GM19328 (cell line): ENCODE data around the gene CKLF.

Experiments used
- ATAC-seq: cut with Tn5 transposase; IDR thresholded peaks from one replicate; pipeline ENCODE4 v1.9.1; 2021; ENCODE audit warnings: mild to moderate bottlenecking, moderate library complexity; ENCODE audit not compliant: unreplicated experiment

Gene CKLF

DNA sequence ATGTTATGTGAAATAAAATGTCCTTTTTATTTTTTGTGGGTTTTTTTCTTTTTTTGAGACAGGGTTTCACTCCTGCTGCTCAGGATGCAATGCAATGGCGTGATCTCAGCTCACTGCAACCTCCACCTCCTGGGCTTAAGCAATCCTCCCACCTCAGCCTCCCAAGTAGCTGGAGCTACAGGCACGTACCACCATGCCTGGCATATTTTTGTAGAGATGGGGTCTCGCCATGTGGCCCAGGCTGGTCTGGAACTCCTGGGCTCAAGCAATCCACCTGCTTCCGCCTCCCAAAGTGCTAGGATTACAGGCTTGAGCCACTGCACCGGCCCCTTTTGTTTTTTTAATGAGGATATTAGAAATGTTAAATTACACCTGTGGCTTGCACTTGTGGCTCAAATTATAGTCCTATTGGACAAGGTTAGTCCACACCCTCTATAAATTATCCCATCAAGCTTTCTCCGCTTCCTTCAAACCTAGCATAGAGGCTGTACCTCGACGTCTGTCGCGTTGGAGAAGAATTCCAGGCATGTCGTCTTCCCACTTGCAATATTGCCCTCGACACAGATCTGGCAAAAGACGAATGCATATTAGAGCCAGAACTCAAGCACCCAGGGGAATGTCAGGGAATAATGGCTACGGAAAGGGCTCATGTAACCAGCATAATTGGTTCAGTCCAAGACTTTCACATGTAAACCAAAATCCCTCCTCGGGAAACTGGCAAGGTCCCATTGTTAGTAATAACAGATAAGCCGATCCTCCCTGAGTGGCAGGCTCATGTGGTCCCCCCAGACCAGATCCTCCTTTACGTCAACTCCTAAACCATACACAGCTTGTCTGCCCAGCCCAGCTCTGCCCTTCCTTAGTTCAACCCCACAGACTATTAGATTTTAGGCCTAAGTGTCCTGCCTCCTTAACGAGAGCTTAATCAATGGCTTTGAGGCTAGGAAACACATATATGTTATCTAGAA, 10.7 kb upstream of the CKLF start:
- no peak for ATAC-seq

DNA sequence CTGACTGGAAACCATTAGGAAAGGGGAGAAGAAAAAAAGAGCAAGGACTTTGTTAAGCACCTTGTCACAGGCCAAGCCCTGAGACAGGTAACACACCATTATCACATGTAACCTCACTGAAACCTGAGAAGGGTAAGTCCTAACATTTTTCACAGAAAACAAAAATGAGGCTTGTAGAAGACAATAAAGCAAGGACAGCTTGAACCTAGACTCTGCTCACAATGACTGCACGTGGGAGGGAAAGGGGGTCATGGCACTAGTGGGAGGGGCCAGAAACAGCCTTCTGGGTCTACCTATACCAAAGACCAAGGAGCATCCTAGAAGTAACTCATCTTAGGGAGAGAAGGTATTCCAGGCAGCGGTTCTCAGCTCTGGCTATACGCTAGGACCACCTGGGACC, 10.0 kb upstream of the CKLF start:
- no peak for ATAC-seq

DNA sequence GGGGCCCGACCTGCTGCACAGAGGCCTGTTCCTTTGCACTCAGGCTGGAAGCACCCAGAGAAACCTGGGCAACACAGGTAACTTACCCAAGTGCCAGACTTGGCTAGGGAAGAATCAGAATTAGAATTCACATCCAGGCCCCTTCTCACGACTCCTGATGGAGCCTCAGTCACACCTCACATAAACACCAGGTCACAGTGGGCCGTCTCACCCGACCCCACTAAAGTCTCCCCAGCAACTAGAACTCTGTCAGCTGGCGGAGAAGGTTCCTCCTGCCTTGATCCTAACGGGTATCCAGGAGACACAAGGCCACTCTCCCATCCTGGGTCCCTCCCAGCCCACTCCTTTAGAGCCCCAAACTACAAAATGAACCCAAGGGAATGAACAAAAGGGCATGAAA, 8.8 kb upstream of the CKLF start:
- no peak for ATAC-seq

DNA sequence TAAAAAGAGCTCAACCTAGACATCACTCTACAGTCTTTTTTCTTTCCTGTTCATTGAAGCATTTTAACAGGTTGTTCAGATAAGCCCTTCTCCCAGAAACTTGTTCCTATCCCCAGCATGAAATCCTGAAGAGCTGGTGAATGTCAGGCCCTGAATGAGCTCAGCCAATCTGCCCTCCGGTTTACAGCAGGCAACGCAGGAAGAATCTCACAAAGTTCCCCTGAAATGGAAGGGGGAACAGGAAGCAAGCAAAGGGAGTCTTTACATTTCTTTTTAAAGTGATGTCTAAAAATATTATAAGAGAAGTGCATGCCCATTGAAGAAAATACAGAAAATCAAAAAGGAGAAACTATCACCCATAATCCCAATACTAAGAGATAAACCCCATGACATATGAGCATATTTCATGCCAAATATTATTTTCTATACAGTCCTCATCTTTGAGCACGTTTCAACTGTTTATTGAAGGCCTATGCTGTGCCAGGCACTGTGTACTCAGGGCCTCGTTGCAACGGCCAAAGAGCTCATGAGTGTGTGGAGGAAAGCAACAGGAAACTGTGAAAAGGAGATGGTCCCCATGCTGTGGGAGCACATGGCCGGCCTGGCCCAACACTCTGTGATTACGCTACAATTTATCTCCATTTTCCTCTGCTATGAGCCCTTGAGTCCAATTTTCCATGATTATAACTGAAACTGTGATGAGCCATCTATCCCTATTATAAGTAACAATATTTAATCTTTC, 8.2 kb upstream of the CKLF start:
- ATAC-seq: no peak

DNA sequence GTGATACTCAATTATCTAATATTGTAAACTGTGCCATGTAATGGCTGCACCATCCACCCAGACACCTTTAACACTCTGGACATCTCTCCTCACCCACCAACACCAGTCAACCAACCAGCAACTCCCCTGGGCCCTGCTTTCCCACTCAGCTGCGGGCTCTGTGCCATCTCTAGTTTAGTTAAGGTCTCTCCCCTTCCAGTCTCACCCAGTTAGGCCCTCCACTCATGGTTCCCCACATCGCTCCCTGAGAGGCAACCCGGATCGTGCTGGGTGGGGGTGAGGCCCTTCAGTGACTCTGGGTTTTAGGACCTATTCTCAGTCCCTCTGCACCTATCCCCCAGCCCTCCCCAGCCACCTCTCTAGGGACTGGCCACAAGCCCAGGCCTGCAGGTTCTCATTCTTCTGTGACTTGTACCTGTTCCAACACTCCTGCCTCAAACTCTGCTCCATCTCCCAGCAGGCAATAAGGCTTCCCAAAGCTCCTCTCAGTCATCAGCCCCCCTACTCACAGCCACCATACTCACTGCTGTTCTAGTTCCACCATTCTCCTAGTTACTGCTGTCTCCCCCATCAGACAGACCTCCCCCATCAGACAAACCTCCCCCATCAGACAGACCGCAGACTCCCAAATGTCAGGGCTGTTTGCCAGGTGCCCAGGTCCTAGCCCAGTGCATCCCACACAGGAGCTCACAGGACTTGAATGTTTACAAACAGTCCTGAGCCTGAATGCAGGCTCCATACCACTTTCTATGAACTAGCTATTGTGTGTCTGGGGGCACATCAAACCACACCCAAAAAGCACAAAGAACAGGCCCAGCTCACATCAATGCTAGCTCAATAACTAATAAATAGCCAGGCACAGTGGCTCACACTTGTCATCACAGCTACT, 5.0 kb upstream of the CKLF start:
- ATAC-seq: no peak

DNA sequence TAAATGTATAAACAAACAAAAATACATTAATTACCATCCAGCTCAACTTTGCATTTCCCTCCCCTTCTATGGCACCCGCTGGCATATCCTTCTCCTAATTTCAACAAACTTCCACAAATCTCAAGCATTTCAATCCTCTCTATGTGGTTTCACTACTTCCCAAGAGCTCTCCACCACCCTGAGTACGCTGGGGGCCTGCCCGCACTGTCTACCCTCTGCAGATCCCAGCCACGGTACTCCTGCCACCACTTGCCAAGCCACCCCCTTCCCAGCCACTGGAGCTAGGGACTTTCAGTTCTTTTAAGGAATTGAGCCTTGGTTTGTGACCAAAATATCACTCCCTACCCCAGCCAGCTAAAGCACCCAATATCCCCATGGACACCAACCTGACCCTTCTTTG, 4.3 kb upstream of the CKLF start:
- no peak for ATAC-seq

DNA sequence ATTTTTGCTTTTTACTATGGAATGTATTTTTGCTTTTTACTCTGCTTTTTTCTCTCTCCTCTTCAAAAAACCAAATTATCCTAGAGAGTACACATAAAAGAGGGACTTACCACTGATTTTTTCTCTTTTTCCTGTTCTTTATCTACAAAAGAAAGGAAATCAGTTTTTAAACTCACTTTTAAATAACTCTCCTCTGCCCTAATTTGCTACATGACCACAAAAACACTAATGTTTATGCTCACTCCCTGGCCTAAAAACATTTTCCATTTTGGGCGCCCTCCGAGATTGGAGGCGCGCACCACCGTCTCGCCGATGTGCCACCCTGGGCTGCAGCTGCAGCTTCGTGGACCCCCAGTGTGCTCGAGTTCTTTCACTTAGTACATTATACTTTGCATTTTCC, 3.5 kb upstream of the CKLF start:
- no peak for ATAC-seq

DNA sequence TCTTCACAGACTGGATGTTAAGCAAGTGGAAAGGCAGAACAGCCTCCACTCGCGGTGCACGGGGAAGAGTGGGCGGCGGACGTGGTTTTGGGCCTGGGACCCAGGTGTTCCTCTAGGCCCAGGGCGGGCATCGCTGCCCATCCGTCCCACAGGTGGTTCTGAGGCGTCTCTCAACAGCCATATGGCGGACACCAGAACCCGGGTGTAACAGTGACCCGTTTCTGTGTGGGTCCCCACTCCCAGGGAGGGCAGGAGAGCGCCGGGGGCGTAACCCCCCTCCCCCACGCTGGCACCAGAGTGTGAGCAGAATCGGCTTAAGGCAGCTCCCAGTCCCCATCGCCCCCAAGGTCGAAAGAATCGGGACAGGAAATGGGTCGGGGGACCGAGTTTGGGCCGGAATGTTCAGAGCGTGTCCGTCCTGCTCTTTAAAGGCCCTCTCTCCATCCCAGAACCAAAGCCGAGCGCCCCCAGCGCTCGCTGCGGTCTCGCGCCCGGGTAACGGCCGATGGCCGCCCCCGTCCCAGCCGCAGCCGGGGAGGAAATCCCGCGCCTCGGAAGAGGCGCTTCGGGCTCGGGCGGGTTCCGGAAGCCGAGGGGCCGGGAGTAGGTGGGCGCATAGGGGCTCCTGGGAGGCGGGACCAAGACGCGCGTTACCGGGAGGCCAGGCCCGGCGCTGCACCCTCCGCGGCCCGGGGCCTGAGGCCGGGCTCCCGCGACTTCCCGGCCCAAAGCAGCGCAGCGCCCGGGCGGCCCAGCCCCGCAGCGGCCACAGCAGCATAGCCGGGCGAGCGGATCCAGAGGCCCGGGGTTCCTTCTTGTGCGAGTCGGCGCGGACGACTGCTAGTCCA, 2.9 kb upstream of the CKLF start, which contains the start of gene TK2:
TSS of gene TK2 (minus strand) at position 839 of the 848 bp plus-strand sequence. CDS start at position 778, 61 bp downstream.
- no peak for ATAC-seq

DNA sequence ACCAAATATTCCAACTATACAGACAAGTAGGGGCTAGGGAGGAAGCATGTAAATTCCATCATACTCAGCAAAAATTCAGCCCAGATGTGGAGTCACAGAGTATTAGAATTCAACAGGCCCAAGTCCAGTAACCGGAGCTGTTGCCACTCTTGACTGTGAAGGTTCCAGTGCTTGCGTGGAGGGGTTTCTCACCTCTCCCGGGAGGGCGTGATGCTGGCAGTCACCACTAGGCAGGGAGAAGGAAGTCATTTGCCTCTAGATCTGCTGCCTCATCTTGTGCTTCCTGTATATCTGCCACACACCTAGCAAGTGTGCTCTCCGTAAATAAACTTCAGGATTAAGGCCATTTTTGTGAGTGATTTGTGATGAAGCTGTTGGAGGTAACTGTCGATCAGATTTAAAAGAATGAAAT, 1.0 kb upstream of the CKLF start:
- ATAC-seq: no peak

DNA sequence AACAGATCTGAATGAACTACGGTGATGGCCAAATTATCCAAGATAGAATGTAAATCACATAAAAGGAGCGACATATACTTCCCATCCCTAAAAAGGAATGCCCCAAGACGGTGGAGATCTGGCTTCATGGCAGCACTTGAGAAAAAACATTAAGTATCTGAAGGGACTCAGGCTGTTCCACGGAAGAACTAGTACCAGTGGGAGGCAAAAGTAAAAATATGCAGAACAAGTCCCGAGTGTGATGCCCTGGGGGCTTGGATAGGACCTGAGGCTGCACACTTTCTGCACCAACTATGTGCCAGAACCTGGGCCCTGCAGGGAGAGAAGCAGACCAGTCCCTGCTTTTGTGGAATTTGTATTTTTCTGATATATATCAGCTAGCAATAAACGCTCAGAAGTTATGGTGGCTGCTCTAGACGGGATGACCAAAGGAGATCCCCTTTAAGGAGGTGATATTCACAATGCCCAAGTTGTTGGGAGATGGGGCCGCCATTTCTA, 539 bp upstream of the CKLF start:
- ATAC-seq: no peak

DNA sequence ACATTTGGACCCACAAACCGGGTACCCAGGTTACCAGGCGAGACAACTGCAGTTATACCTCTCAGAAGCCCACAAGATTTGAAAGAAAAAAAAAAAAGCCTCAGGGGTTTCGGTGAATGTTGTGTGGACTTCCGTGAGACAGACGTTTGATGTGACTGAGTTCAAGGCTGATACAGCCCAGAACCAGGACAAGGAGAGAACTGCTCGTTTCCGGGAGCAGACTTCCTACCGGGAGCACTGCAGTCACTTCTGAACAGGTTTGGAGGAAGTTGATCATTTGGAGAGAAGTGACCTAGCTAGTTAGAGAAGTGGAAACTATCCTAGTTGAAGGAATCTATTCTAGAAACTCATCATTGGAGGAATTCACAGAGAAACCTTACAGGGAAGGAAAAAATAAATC, 847 bp downstream of the CKLF start:
- no peak for ATAC-seq

DNA sequence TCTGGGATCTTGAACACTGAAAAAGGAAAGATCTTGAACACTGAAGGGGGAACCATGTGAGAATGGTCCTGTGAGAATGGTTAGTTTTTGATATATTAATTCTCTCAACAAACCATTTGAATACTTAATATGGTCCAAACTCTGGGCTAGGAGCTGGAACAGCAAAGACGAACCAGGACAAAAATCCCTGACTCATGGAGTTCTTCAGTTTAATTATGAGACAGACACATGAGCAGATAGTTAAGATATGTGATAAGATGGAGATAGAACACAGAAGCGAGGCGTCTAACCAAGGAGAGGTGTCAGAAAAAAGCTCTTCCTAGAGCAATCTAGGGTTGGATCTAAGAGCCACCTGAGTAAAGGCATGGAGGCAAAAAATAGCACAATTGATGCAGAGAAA, 1.6 kb downstream of the CKLF start:
- ATAC-seq: no peak

DNA sequence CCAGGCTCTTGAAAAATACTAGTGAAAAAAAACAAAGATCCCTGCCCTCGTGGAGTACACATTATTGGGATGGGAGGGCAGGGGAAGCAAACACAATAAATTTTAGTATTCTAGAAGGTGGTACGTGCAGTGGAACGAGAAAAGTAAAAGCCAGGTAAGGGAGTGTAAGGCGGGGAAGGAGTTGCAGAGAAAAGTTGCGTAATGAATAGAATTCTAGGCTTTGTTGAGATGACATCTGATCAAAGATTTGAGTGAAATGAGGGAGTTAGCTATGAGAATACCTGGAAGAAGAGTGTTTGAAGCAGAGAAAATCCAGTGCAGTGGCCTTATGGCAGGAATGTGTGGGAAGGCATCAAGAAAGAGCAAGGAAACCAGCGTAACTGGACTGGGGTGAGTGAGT, 2.1 kb downstream of the CKLF start:
- no peak for ATAC-seq

DNA sequence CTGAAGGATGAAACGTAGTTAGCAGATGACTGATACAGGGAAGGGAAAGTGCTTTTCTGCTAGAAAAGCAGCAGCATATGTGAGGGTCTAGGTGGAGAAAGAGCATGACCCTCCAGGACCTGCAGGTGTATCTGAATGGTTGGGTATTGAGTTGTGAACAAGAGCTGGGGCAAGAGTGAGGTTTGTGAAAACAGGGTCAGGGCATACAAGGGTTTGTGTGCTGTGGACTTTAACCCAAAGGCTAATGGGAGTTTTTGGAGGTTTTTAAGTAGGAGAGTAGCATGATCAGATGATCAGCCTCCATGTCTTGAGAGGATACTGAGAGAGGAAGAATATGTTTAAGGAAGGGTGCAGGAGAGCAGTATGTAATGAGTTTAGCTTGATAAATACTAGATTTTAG, 7.7 kb downstream of the CKLF start:
- ATAC-seq: no peak

DNA sequence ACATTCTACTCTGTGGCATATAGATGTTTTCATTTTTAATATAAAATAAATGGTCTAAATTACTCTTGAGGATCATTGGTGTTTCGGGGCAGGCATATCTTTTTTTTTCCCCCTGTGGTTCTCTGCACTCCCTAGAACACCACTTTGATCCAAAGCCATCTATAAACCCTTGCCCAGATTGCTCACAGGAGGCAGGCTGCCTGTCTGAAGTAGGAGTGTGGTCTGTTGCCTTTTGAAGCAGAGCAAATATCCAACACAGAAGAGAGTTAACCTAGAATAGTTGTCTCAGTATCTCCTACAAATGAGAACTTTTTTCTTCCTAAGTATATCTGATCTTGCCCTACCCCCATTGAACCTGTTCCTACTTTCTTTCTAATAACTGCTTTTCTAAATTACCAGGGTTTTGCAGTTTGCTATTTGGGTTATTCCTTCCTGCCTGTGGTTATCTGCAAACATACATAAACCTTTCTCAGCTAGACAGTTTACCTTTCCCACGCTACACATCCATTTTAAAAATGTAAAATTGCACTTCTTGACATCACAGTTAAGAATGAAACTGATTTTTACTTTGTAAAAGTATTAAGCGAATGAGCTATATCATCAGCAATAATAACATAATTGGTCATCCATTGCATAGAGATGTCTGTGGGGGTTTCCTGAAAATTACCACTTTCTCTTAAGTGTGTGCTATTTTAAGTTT, 9.2 kb downstream of the CKLF start:
- no peak for ATAC-seq

DNA sequence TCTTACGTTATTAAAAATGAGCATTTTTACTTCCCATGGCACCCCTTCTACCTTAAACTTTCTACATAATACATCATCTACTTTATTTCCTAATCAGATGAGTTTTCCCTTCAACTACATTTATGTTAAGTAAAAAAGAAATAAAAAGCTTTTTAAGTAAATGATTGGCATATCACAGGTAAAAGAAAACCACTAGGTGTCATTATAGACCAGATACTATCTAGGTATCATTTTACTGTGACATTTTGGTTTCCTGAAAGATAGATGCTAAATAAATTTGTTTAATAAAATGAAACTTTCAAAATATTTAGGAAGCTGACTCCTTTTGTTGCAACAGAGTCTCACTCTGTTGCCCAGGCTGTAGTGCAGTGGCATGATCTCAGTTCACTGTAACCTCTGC, 10.0 kb downstream of the CKLF start:
- no peak for ATAC-seq

DNA sequence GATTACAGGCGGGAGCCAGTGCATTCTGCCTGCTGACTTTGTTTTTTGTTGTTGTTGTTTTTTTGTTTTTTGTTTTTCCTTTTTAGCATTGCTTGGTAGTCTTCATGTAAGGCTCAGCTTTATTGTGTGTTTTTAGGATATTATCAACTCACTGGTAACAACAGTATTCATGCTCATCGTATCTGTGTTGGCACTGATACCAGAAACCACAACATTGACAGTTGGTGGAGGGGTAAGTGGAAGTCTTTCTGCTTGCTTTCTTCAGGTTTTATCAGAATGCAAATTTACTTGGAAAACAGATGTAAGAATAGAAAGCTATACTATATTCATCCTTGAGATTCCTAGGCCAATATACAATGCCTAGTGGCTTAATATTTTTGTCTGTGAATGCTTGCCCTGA, 10.6 kb downstream of the CKLF start:
- no peak for ATAC-seq

DNA sequence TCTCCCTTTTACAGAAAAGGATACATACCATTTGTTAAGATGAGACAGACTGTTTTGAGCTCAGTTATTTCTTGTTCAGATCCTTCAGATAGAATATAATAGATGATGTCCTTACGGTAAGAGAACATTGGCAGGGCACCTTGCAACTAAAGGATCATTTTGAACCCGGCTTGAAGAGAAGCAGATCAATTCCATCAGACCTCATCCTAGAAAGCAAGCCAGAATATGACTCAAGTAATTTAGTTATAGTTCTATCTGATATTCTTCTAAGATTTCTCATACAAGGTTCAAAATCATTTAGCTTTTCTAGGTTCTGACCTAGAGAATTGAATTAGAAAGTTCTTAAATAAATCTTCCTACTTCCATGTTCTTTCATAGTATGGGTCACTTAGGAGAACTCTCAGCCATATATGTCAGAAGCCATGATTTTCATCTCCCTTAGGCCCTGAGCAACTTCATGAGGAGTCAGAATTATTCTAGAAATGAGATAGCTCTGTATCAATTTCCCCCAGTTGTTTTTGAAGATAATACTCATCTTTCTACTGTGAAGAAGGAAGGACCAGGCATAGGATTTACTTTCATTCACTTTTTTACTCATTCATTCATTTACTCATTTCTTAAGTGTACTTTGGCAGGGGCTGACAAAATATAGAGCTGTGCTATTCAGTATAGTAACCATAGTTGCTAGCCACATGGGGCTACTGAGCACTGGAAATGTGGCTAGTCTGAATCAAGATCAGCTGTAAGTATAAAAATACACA, 11.4 kb downstream of the CKLF start:
- no peak for ATAC-seq
